Dermis microvascular lymphatic vessel endothelial cell (primary cell): ENCODE measurements around the gene CACNA1I. TPM values are rescaled to one million over a fixed set of nuclear protein-coding genes. Genes with fewer than 3 reads are reported as not detected.

ENCODE experiments used
- DNase-seq, 2 donors: peaks; one replicate each; pipeline versions ENCODE4 v3.0.0 to v3.0.0-alpha.2; 2010; ENCODE audit warnings: low read depth in 2 of 2
- total RNA-seq: library from RNA; depleted of rRNA; stranded (reverse); fragments of >200 nt; gene quantifications from 2 replicates; pipeline ENCODE4 v1.2.1, GENCODE V29; 2014

The CACNA1I gene
- total RNA-seq, 1 donor from 2014 or later: not detected

DNA sequence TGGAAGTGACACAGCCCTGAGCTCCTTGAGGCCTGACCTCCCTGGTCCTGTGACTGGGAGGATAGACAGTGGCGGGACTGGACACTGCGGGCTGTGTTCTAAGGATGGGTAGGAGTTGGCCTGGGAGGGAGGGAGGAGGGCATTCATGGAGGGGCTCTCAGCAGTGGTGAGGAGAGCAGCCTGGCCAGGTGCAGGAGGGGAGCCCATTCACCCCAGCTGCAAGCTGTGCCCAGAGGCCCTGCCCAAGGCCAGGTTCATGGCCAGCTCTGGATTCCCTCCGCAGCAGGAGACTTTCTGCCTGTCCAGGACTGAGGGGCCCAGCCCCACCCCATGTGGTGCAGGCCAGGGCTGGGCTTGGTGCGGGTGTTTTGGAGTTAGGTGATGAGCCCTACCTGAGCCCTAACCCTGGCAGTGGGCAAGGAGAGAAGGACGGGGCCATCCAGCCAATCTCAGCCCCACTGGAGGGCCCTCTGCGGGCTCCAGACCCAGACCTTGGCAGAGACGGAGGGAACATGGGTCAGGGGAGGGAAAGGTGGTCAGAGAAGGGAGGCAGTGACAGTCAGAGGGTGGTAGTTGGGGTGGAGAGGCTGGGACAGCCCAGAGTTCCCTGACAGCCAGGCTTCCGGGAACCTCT is 26.8 kb downstream of the CACNA1I start:
- no peak for DNase-seq

DNA sequence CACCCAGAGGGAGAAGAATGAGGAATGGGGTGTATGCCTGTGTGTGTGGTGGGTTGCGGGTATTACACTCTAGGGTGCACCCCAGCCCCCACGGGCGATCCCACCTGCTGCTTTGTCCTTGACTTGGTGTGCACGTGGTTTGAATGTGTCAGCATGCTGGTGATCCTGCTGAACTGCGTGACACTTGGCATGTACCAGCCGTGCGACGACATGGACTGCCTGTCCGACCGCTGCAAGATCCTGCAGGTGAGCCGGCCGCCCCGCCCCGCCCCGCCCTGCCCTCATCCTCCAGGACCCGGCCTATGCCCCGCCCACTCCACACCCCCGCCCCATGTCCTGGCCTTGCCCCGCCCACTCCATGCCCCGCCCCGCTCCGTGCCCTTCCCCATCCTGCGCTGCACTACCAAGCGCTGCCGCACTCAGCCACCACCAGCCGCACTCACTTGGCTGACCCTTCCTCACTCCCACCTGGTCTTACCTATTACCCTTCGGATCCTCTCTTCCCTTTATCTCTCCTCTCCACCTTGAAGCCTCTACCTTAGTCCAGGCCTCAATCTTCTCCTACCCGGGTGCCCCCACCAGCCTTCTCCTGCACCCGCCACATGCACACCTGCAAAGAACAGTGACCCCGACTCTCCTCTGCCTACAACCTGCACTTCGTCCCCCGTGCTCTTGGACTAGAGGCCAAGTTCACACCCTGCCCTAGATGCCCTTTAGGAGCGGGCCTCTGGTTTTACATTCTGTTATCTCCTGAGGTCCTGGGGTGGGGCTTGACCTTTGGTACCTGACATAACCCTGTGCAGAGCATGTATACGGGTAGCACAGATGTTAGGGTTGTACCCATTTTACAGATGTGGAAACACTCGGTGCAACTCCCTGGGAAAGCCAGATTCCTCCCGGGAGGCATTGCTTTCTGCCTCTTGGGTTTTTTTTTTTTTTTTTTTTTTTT is 27.7 kb downstream of the CACNA1I start:
- peak in 1 of 2 donors; percentile 23 for DNase-seq

DNA sequence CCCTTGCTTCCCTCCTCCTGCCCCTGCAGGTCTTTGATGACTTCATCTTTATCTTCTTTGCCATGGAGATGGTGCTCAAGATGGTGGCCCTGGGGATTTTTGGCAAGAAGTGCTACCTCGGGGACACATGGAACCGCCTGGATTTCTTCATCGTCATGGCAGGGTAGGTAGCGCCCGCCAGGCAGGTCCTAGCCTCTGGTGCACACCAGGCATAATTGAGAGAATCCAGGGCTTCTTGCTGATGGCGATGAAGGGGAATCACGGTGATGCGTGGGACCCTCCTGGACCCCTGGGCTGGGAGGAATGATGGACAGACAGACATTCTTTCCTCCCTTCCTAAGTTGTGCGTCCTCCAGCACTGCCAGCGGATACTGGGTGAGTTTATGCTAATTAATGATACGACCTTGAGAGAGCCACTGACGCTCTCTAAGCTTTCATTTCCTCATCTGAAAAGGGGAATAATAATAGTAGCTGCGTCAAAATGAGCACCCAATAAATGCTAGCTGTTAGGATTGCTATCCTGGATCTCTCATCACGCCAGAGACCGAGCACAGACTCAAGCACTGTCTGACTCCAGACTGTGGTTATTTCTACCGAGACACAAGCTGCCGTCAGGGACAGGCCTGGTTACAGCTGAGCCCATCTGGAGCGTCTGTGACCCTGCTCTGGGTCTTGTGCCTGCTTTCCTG is 30.1 kb downstream of the CACNA1I start:
- no peak for DNase-seq

DNA sequence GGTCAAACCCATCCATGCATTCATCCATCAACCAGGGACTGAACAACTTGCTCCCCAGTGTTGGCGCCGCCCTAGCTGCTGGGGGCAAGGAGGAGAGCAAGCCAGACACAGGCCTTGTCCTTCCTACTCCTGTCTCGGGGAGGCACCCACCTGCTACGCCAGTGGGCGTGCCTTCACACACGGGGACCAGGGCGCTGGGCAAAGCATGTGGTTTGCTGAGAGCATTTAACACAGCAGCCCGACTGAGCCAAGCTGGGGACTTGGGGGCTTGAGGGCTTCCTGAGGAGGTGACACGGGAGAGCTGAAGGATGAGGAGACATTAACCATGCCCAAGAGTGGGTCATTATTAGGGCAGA is 30.6 kb downstream of the CACNA1I start:
- DNase-seq: no peak

DNA sequence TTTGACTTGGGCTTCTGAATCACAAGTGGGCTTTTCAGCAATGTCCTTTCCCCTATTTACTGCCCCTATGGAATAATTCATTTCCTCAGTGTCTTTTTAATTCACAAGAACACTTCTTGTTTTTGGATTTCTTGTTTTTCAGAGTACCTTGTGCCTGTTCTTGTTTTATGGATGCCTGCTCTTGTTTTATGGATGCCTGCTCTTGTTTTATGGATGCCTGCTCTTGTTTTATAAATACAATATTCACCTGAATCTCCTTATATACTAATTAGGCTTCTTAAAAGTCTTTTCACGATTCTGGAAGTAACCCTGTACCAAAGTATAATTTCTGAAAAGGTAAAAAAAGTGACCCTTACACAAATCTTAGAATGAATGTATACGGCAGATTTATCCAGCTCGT is 32.8 kb downstream of the CACNA1I start:
- DNase-seq: no peak

DNA sequence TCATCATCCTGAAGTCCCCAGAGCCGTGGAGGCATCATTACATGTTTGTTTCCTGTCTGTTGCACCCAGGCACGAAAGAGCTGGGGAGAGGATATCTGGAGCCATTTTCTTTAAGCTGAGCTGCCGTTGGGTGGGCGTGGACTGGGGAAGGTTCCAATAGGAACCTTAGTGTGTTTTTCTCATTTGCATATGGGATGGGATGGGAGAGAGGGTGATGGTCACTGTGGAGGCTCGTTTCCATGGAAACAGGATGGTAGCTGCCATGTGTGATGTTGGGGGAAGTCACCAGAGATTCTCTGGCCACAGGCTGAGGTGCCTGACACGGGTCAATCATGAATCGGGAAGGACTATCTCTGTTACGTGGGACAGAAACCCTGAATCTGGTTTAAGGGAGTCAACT is 39.7 kb downstream of the CACNA1I start:
- no peak for DNase-seq

DNA sequence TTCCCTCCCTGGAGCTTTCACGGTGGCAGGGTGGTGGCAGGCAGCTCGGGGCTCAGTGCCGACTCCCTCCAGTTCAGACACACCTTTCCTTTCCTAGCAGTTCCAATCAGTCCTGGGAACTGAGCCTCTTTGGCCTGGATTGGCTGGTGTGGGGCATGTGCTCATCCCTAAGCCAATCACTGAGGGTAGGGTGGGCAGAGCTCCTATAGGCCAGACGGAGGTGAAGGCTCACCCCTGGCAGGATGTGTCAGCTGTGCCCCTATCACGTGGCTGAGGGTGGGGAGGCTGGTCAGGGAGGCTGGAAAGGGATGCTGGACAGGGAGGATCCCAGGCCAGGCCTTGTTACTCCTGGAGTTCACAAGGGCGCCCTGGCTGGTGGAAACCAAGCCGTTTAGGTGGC is 40.2 kb downstream of the CACNA1I start:
- no peak for DNase-seq

DNA sequence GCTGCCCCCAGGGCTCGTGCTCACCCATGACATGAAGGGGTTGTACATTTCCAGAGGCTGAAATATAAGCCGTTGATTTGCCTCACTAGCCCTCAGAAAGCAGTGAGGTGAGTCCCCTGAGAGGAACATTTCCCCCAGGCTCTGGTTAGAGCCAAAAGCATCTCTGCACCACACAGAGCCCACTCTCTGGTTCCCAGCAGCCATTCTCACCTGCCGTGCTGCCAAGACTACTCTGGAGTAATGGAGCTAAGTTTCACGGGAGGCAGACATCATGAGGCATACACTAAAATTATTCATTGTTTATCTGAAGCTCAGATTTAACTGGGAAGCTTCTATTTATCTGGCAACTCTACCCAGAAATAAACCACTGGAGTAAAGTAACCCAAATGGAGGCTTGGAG is 40.8 kb downstream of the CACNA1I start:
- DNase-seq: no peak

DNA sequence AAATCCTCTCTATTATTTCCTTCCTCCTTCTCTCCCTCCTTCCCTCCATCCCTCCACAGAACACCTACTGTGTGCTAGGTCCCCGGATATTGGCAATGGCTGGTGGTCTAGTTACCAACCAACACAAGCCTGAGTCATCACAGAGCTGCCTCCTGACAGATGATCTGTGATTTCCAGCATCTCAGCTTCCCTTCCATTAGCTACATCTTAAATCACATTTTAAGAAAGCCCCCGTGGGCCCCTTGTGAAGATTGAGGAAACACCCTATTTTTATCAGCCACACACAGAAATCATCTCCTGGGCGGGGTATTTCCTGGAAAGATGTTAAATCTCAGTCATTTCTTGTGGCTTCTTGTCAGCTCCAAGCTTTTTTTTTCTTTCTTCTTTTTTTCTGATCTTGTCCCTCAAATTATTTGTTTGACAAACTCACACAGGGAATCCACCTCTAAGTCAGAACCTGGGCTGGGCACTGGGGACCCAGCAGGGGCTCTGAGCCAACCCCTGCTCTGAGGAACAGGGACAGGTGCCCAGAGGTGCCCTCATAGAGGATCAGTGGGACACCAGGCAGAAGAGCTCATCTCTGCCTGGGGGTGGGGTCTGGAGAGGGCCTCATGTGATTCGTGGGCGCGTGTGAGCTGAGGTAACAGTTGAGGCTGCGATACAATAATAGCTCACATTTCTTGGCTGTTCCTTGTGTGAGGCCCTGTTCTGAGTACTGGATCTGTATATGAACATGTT is 42.4 kb downstream of the CACNA1I start:
- no peak for DNase-seq

DNA sequence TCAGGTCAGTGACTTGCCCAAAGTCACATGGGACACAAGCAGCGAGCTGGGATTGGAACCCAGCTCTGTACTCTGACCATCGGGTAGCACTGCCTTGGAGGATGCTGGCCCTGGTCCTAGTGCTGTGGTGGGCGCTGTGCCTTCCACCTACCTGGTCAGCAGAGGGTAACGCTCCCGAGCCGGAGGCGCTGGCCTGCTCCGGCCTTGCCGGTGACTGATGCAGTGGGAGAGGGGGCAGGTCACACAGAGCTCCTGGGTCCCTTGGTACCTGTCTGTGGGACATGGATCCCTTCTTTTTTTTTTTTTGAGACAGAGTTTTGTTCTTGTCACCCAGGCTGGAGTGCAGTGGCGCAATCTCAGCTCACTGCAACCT is 43.0 kb downstream of the CACNA1I start:
- no peak for DNase-seq

DNA sequence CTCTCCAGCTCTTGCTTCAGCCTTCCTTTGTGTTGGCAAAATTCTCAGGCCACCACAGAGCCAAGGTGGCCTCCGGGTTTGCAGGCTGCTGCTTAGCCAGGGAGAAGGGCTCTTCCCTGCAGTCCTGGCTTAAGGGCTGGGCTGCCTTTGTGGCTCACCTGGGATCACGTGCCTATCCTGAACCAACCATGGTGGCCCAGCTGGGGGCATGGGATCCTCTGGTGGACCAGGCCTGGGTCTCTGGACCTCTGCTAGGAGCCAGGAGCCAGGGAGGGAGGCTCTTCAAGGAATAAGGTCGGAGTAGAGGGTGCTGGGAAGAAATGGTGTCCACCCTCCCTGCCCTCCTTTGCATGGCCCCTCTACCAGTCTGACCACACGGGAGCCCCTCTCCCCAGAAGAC is 43.9 kb downstream of the CACNA1I start:
- no peak for DNase-seq

DNA sequence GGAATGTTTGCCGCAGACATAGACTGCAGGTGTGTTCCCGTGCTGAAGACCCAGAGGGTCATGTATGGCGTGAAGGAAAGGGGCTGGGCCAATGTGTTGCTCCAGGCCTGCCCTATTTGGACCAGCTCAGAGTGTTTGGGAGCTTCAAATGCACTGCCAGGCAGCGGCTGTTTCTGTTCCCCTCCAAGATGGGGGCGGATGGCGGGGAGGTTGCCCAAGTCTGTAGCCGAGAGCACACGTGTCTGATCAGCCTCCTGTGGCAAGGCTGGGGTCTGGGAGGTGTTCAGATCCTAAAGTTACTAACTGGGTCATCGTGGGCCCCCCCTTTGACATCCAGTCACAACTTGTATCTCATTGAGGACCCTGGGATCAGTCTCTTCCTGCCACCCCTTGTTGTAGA is 45.5 kb downstream of the CACNA1I start:
- no peak for DNase-seq

DNA sequence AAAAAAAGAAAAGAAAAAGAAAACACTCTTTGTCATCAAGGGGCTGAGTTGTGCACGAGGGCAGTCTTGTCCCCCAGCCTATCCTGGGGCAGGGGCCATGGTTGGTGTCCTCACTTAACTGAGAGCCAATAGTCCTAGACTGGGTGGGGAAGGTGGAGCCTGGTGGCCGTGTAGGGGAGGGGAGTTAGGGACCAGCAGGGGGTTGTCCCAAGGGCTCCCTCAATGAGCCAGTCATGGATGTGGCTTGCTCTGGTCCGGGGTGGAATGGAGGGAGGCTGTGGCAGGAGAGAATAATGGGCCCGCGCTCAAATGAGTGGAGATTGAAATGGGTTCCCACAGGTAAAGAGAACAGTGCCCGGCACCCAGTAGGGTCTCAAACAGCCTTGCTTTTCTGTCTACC is 46.2 kb downstream of the CACNA1I start:
- DNase-seq: no peak

DNA sequence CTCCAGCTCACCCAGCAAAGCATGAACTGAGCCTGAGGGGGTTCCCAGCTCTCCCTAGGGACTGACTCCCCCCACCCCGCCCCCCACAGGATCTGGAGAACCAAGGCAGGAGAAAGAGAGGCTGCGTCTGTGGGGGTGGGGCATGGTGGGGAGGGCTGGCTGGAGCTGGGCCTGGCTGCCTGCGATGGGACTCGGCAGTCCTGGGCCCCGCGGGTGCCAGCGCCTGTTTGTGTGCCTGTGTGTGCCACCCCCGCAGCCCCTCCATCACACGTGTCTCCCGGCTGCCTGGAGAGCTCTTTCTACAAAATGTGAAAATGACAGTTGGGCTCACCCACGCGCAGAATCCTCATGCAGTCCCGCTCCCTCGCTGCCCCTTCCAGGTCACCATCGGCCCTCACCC is 46.8 kb downstream of the CACNA1I start:
- no peak for DNase-seq

DNA sequence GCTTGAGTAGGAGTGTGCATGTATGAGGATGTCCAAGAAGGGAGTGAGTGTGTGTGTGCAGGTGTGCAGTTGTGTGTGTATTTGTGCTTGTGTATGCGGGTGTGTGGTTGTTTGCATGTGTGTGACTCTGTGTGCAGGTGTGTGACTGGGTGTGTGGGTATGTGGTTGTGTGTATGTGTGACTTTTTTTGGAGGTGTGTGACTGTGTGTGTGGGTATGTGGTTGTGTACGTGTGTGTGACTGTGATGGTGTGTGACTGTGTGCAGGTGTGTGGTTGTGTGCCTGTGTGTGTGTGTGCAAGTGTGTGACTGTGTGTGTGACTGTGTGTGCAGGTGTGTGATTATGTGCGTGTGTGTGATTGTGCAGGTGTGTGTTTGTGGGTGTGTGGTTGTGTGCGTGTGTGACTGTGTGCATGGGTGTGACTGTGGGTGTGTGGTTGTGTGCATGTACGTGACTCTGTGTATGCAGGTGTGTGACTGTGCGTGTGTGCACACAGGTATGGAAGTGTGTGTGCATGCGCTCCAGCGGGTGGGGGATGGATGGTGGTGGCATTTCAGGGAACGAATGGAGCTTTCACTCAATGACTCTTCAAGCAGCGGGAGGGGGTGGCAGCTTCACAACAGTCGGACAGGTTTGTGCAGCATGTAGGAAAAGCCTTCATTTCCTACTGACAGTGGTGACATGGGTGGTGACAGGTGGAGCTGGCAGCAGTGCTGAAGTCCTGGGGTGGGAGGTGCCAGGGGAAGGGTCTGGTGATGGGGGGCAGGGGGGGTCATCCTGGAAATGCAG is 47.6 kb downstream of the CACNA1I start:
- no peak for DNase-seq

DNA sequence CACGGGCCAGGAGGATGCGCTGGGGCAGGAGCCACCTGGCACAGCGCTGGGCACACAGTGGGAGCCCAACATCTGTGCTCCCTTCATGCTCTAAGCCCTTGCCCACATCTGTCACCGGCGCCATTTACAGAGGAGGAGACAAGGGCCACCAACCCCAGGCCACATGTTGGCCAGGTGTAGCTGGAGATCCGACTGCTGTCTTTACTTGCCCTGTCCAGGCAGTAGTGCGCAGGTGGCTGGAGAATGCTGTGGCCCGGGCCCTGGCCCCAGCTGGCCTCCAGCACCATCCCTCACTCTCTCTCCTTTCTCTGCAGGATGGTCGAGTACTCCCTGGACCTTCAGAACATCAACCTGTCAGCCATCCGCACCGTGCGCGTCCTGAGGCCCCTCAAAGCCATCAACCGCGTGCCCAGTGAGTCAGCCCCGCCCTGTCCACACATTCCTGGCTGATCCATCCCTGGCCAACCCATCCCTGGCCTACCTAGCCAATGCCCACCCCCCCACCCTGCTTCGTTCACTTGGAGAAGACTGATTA is 48.5 kb downstream of the CACNA1I start:
- DNase-seq: no peak

DNA sequence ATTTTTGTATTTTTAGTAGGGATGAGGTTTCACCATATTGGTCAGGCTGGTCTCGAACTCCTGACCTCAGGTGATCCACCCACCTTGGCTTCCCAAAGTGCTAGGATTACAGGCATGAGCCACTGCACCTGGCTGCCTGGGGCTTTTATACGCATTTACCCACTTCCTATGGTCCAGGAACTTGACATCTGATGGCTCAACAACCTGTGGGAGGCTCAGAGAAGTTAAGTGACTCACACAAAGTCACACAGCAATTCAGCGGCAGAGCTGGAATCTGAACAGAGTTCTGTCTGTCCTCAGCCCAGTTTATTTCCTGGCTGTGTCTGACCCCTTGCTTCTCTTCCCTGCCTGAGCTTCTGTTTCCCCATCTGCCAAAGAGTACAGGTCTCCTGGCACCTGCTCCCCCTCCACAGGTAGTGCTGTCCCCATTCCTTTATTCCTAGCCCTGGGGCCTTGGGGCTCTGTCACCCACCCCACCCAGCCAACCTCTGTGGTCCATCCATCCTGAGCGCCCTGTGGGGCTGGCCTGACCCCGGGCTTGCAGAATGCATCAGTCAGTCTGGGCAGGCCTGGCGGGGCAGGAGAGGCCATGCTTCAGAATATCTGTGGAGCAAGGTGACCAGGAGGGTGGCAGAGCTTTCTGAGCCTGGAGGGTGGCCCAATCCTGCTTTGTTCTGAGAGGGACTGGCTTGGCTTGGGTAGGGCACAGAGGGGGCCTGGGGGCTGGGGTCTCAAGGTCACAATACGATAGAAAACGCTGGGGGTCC is 50.6 kb downstream of the CACNA1I start:
- no peak for DNase-seq

DNA sequence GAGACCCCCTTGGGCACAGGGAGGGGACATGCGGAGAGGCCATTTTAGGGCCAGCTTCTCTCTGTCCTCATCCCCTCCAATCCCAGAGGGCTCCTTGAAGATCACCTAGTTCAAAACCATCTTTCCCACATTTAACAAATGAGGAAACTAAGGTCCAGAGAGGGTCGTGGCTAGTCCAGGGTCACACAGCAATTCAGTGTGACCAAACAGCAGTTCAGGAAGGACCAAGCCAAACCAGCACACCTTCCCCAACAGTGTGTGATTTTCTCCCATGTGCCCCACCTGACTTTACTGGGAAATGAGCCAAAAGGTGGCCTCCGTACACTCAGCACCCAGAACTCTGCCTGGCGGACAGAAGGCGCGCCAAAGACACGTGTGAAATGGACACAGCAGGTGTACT is 51.3 kb downstream of the CACNA1I start:
- DNase-seq: no peak

DNA sequence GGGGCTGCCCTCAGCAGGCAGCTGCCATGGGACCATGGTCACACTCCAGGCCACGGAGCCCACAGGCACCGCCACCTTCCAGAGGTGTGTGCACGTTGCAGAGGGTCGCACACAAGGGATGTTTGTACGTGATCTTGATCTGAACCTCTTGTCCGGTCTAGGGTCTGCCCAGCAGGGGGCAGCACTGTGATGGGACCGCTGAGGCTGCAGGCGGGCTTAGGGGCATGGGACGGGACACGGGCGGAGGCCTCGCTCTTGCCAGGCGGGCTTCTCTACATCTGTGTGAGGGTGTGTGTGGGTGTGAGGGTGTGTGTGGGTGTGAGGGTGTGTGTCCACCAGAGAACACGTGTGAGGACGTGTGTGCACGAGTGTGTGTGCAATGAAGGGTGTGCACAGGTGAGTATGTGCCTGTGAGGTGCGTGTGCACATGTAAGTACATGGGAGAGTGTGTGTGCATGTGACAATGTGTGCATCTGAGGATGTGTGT is 52.4 kb downstream of the CACNA1I start:
- peak; percentile 27 to 56 for DNase-seq
